Measurements from ENCODE around the gene HOXB2.

HOXB2 gene

DNA sequence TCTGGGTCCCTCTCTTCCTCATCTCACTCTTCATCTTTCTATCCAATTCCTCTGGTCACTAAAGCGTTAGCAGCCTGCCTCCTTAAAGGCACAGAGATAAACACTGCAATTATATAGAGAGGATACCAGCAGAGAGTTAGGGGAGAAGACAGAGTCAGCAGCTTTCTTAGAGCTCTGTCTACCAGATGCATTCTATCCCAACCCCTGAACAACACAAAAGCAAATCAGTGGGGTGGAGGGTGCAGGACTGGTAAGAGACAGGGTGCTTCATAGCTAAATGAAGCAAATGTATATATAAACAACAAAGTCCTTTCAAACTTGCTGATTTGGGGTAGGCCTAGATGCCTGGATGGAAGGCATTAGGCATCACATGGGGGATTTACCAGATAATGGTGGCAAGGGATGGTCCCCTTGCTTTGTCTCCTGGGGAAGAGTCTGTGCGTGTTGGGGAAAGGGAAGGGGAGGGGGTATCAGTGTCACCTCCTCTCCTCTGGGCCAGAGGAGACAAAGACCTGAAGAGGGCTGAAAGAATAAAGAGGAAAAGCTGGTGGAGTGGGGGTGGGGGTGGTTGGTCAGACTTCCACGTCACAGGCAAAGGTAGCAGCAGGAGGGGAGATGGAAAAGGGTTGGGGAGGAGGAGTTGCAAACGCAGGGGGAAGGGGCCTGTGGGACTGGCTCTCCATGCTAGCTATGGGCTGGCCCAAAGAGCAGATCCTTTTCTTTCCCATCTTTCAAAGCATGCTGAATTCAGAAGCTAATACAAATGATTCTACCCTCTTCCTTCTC is 21.2 kb upstream of the HOXB2 start:
- DNase-seq, result no peak

GRCh38 chr17:48565022-48565554 is 20.2 kb upstream of the HOXB2 start:
- no peak for DNase-seq

GRCh38 chr17:48564188-48565021 is 19.5 kb upstream of the HOXB2 start:
- DNase-seq, result no peak

DNA sequence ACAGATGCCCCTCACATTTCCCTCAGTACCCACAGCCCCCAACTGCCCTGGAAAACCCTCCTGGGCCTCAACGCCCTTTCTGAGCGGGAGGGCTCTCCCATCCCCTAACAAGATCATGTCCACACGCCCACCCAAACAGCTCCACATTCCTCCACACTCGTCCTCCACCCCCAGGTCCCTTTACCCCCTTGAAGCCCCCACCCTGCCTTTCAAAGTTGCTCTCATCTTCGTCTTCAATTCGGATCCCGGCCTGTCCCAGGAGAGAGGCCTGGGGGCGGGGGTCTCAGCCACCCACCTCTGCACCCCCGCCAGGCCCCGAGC is 18.9 kb upstream of the HOXB2 start:
- no peak for DNase-seq

DNA sequence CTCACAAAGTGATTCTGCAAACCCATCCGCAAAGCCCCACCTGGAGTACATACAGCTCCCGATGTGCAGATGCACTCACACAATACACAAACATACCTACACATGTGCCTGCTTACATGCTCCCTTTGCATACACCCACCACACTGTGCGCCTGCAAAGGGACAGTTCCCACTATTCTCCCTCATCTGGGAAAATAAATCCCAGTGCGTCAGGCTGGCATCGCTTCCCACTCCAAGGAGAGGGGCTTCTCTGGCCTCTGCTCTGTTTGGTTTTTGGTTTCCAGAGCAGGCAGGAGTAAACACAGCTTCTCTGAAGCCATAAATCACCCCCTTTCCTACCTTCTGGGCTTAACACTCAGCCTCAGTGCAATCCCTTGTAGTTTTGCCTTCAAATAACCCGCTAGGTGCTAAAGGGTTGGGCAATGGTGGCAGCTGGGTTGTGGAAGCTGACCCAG is 18.5 kb upstream of the HOXB2 start:
- no peak for DNase-seq

- DNase-seq, result no peak
Measured at GRCh38 chr17:48562934-48563333, 18.0 kb upstream of the HOXB2 start.

DNA sequence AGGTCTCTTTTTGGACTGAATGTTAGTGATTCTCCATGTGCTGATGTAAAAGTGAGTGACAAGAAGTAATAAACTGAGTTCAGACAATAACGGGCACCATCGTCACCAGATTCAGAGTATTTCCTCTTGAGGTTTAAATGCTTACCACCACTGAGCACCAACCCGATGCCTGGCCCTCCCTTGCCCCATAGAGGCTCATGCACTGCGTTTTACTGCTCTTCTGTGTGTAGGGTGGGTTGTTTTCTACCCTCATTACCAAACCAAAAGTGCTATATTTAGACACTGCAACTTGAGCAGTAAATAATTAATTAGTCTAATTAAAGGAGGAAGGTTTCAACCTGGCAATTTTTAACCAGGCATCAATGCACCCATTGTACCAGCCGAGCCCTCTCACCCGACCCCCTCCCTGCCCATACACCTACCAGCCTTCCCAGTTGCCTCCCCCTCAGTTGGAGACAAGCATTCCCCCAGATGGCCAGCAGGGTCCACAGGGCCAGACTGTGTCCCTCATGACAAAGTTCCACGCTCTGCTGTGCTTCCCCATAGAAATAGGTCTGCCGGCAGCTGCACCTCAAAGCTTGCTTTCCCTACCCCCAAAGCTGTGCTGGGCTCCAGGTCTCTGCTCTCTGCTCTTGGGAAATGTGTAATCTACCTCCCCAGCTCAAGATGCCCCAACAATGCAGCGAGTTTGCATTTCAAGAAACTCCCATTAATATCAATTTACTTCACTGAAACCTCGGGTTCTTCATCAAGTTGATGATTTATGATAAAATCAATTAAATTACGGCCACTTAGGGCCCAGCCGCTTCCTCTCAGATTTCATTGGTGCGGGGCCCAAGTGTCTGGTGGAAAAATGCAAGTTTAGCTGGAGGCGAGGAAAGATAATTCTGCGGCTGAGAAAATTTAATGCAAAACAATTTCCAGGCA is 17.2 kb upstream of the HOXB2 start:
- DNase-seq, result no peak

DNA sequence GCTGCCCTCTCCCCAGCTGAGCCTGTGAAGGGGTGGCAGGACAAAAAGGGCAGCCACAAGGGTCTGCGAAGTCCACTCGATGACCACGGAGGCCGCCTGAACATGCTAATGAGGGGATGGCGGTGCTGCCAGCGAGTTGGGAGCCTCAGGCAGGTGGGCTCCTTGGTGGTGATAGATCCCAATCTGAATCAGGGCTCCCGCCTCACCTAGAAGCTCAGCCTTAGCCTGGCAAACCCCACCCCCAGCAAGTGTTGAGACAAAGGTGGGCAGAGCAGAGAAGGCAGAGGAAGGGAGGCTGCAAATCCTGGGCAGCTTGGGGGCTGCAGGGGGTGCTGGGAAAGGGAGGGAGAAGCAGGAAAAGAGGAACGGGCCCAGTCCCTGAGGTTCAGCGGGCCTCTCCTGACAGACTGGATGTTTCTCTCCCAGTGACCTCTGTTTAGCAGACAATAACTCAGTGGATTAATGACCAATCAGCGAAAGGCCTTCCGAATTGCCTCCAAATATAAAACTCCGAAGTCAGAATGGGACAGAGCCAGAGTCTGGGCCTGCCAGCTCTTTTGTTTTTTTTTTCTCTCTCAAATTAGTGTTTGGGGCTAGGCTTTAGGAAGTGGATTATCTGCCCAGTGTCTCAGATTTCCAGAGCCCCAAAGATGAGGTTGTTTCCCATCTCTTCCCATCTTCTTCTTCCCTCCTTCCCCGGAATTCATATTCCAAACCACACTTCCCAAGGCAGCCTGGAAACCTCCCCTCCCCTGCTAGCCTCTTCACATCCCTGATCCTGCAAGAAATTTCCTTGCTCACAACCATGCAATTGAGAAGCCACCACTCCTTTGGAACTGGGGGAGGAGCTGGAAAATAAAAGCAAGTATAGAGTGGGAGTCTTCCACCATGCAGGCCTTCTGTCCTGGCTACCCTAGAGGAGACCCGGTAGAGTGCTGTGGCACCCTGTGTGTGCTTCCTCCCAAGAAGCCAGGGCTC is 15.2 kb upstream of the HOXB2 start:
- DNase-seq, result no peak

DNA sequence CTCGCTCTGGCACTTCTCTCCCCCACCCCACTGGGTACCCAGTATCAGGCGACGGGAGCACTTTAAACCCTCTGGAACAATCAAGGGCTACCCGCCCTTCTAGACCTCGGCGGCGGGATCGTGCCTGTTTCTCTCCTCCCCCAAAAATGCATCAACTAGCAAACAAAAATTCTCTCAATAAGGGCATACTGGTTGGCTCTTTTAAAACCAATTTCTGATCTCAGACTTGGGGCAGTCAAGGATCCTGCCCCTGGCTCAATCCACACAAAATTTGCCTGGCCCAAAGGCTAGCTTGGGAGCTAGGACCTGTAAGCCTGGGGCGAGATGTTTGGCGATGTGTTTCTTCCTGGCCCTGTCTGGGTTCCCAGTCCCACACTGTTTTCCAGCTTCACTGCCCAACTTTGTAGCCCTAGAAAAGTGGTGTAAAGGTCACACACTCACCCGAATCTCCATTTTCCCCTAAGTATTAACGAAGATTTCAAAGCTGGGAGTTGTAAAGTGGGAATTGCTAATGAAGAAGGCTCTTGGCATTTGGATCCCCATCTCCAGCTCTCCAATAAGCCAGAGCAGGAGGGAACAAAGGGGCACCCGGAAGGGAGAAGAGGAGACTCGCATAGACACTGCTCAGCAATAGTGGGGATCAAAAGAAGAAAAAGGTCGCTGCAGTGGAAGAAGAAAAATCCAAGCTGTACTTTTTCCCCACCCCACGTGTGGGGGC is 14.4 kb upstream of the HOXB2 start:
- DNase-seq, result no peak

GRCh38 chr17:48558831-48559121 is 13.9 kb upstream of the HOXB2 start:
- no peak for DNase-seq

DNA sequence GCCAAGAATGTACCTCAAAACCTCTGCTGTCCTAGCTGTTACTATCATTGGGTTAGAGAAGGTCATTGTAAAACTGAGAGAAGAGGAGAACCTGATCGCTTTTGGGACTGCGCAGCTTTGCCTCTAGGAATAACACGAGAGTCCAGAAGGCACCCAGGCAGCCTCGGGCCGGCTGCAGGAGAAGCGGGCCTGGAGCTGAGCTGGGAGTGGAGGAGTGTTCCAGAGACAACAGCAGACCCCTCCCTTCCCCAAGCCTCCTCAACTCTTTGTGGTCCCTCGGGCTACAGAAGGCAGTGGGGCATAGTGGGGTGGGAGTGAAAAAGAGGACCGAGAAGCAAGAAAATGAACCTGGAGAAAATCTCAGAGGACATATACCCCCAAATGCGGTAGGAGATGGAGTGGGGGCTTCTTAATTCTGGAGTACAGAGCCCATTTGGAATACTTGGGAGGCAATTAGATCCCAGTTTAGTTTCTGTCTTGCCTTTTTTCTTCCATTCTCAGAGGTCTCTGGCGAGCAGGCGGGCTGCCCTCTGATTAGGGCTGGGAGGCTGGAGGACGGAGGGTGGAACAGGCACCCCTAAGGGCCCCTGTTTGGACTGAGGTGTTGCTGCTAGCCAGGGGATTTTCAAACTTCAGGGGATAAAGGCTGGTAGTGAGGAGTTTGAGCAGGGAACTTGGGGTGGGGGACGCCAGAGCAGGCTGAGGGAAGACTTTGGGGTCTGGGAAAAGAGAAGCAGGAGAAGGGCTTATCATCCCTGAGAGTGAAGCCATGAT is 13.3 kb upstream of the HOXB2 start:
- DNase-seq, result no peak

GRCh38 chr17:48556576-48557401 is 11.9 kb upstream of the HOXB2 start:
- DNase-seq, result no peak

- no peak for DNase-seq
Measured at GRCh38 chr17:48556229-48556575, 11.3 kb upstream of the HOXB2 start.

DNA sequence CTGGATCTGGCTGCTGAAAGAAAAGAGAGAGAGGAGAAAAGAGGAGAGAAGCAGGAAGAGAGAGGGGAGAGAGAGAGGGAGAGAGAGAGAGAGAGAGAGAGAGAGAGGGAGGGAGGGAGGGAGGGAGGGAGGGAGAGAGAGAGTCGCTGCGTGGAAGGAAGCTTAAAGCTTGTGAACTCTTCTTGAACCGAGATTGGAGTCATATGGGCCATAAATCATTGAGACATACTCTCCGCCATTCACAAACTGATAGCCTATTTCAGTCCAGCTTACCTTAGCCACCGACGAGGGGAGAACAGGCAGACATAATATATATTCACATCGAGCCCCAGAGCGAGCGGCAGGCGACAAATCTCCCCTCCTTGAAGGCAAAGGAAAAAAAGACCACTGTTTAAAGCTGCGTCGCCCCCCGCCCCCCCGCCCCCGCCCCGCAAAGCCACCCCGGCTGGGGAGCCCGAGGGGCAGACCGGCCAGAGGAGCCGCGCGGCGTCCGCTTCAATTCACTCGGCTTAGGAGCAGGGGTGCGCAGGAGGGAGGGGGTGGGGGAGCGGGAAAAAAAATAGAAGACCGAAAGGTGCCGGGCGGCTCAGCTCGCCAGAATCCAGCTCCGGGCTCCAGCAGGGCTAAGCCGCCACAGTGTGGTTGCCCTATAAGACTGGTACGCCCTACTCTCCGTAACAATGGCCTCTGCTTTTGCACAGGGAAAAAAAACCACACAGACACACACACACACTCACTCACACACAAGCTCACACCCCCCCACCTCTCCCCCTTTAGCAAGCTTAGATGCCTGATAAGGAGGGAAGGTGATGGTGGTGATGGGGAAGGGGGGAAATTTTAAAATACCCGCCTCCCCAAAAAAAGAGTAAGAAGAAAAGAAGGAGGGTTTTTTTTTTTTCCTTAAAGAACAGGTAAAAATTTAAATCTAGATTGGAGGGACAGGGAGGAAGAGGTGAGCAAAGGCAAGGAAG is 10.6 kb upstream of the HOXB2 start:
- DNase-seq, result no peak

GRCh38 chr17:48554412-48555257 is 9.7 kb upstream of the HOXB2 start:
- no peak for DNase-seq

DNA sequence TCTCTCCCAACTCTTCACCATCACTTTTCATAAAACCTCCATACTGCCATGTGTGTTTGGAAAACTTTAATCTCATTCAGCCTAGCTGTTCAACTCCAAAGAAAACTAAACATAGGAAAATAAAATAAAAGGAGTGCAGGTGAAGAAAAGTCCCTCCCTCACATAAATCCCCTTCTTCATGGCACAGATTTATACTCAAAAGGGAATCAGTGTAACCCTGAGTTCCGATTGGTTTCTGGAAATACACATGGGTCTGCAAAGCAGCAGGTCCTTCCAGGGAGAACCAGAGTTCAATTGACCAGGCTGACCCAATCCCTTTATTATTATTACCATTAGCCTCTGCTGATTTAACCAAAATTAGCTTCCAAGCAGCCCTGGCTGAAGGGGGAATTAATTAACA is 8.9 kb upstream of the HOXB2 start:
- no peak for DNase-seq

DNA sequence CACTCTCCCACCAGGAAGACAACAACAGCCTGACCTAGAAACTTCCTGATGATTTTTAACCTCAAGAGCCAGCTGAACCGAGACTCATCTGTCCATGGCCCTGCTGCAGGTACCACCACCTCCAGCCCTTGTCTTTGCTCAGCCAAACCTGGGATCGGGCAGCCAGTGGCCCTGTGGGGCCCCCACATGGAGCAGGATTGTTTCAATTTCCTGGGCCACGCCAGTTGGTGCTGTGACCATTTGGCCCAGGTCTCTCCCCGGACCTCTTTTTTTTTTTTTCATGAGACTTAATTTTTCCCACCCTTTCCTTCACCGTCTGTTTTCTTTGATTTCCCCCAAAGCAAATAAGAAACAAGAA is 8.3 kb upstream of the HOXB2 start:
- DNase-seq, result no peak
